Stimulated activated CD4-positive, alpha-beta T cell treated with anti-CD3 and anti-CD28 coated beads, Interleukin-4, amount 100 ng/mL, for 24 hours (primary cell): ENCODE measurements around the gene SAP25.
"Not testable (repeated sequence)": the region's sequence is repeated elsewhere in the genome, so short reads cannot be mapped to it uniquely, and the experiment has no call there.

Experiments used
- DNase-seq: peaks from one replicate; pipeline ENCODE4 v3.0.0-alpha.2; 2020

The SAP25 gene

DNA sequence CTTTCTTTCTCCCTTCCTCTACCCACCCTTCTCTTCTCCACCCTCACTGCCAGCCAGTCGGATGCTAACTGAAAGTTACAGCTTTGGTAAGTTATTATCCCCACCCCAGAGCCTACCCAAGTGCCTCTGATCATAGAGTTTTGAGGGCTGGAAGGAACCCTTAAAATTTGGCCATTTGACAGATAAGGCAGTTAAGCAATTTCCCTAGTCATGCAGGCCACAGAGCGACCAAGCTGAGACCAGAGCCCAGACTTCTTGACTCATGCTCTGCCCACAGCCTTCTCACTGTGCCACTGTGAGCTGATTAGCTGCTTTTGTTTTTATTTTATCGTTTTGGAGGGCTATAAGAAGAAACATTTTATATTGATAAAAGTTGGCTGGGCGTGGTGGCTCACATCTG lies 17.2 kb downstream of the SAP25 start:
- no peak for DNase-seq

DNA sequence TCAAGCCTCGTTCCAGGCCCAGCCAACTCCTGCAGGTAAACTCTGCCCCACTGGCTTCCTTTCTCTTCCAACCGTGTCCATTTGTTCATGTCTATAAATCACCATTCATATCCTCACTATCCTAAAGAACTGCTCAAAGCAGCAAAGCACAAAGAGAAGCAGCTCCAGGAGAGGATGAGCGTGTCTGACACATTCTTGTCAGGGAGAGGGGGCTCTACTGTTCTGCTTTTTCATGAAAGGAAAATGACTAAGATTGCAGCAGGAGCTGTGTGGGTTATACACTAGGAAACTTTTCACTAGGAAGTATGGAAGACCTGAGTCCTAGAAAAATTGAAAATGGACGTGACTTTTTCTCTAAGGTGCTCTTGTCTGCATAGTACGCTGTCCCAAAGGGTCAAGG lies 18.0 kb downstream of the SAP25 start:
- DNase-seq: no peak

DNA sequence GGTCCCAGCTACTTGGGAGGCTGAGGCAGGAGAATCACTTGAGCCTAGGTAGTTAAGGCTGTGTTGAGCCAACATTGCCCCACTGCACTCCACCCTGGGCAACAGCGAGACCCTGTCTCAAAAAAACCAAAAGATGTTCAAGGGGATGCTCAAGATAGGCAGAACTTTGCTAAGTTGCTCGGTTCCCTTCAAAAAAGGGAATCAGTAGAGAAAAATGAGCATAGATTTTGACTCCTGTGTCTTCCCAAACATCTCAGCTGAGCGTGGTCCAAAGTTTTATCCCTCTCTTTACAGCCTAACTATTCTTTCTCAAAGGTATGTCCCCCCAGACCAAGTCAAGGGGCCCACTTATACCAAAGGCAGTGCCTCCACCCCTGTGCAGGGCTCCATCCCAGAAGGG lies 20.7 kb downstream of the SAP25 start:
- DNase-seq: no peak

DNA sequence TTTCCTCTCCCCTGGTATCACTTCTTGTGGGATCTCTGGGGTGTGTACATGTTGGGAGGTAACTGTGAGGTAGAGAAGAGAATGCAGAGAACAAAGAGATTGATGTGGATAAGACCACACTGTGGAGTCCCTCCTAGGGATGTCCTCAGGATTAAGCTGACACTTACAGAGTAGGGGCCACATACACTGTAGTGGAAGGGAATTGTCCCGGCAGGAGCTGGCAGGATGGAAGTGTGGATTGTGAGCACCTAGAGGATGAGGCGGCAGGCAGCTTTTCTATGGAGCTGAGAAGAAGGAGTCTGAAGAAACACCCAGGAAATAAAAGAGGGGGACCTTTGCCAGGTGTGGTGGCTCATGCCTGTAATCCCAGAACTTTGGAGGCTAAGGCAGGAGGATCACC lies 21.2 kb downstream of the SAP25 start:
- no peak for DNase-seq

DNA sequence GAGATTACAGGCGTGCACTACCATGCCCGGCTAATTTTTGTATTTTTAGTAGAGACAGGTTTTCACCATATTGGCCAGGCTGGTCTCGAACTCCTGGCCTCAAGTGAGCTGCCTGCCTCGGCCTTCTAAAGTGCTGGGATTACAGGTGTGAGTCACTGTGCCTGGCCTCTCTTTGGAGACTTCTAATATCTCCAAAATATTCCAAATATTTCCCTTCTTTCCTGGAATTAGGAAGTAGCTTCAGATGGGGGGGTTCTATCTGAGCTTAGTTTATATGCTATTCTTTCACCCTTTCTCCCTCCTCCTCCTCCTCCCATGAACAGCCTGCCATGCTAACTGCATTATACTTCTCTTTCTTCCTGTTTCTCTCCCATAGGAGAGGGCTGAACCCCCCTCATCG lies 25.3 kb downstream of the SAP25 start:
- DNase-seq: not testable (repeated sequence)

DNA sequence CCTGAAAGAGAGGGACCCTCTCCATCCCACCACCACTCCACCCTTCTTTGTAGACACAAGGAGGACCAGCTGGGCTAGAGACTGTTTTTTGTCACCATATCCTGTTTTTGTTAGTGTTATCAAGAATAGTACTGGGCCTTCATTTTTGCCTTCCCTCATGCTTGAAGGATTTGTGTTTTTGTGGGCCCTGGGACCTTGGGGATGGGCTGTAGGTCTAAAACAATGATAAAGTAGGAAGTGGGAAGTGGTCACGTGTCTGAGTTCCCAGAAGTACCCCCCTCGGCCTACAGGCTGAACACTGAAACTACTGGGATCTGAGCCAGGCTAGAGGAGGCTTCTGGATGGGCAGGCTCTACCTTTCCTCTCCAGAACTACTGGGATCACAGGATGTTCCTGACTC lies 25.8 kb downstream of the SAP25 start:
- no peak for DNase-seq

DNA sequence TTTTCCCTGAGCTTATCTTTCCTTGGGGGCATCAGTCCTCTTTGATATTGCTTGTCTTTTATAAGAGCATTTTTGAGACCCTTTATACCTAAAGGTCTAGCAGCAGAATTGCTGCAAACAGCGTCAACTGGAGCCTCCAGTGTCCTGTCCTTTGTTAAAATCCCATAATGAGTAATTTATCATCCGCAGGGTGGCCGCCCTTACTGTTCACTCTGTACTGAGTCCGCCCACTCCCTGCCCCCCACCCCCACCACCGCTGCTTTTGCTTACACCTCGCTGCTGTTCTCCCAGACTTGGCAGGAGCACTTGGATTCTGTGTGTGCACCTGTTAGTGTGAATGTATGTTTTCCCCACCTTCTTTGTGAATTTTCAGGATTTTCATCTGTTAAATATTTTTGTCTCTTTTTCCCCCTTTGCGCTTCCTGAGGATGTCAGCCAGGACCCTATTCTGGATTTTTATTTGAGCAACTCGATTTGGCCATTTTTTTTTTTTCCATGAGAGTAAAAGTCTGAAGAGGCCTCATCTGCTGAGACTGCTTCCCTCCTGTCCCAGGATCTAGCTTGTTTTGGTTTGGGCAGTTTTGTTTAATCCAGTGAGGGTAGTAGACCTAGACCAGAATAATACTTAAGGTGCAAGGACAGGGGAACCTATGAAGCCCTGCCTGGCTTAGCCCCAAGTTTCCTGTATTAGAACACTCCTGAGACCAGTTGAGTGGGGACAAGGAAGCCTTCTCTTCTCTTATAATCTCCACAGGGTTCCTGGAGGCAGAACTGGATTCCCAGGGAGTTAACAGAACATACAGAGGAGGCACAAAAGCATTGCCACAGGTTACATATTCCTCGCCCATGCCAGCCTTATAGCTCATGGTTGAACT lies 26.5 kb downstream of the SAP25 start:
- no peak for DNase-seq

DNA sequence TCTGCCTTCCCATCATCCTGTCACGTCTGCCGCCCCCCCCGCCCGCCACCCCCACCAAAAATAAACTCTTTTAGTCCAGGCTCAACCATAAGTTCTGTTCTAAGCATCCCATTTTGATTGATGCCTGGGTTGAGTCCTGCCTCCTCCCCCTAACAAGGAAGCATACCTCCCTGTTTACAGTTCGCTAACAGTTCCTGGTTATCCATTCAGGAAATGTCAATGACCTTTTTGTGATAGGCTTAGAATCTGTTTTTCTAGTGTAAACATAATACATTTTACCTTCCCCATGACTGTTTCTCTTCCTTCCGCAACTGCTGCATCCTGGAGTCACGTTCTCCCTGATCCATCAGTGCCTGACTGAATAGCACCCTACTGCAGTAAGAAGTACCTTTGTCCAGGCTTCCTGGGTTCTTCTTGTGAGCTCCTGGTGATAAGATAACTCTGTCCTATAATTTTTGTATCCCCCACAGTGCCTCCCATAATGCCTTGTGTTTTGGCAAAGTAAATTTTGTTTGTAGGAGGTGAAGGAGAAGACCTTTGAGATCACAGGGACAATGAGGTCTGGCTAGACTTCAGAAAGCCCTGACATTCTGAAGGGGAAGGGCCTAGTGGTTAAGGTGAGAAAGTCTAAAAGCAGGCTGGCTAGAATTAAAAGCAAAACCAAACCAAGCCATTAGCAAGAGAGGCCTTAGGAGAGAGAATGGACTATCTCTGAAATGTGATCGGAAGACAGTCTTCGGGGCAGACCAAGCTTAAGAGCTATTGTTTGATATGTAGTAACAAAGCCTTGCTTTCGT lies 27.4 kb downstream of the SAP25 start:
- DNase-seq: no peak

DNA sequence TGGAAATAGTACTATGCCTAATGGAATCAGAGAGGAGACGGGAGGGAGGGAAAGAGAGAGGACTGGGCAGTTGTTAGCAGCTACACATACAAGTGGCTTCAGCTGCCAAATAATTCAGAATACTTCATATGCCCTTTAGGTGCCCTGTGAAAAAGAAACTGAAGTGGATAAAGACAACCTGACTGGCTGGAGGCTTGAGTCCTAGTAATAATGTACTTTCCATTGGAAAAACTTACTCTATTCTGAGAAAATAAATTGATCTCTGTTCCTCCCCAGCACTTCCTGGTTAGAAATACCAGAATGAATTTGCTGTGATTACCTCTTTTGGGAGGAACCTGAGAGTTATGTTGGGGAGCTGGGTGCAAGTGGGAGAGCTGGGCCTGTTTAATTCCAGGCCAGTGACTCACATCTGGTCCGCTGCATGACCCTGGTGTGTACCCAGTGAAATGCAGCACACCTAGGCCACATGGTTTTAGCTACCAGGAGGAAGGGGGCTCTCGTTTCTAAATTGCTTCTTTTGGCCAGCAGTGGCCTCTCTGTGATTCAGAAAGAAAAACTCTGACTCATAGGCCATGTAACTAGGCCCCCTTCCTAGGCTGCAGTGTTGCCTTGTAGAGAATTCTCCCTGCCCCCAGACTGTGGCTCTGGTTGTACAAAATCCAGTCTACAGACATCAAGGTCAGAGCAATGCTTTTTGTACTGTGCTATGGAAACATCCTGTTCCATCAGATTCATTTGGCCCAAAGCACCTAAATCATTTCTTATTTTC lies 28.2 kb downstream of the SAP25 start:
- DNase-seq: peak; percentile 71

DNA sequence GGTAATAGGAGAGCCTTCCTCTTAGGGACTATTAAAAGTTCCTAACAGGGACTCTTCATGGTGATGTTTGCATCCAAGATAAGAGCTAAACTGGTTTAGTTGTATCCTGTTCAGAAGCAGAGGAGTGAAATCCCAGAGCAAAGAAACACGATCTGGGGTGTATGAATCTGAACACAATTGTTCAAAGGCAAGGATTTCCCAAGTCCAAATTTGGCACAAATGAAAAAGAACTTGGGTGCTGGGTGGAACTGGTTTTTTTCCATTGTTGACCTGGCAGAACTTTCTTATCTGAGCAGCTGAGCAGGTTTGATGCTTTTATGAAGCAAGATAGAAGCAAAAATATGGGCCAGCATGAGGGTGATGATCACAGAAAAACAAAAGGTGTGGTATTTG lies 28.7 kb downstream of the SAP25 start:
- no peak for DNase-seq

DNA sequence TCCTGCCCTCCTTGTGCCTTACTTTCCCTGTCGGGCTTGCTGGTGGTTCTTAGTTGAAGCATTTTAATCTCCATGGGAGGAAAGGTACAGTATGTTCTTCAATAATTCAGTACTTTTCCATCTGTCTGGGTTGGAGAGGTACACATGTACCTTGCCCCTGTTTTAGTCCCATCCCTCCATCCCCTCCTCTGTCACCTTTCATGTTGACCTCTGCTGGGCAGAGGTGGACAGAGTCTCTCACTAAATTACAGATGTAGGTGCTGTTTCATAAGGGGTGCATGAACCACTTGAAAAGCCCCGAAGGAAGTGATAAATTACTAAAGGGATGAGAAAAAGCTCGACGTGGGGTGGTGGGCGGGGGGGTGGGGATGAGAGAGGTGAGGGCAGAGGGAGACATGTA lies 29.3 kb downstream of the SAP25 start:
- no peak for DNase-seq

DNA sequence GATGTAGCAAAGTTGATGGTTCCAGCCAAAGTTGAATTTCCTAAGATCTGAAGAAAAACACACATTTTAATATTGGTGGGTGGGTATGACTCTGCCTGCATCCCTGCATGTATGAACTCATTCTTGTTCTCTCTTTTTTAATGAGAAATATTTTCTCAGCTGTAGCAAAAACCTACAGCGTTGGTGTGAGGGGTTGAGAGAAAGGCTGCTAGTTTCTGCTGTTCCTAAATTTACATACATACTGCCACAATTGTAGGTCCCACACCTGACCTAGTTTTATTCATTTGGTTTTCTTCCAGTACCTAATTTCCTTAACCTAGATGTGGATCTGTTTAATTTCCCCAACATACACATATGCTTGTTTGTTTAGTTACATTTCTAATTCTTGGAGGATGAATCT lies 30.1 kb downstream of the SAP25 start:
- no peak for DNase-seq

DNA sequence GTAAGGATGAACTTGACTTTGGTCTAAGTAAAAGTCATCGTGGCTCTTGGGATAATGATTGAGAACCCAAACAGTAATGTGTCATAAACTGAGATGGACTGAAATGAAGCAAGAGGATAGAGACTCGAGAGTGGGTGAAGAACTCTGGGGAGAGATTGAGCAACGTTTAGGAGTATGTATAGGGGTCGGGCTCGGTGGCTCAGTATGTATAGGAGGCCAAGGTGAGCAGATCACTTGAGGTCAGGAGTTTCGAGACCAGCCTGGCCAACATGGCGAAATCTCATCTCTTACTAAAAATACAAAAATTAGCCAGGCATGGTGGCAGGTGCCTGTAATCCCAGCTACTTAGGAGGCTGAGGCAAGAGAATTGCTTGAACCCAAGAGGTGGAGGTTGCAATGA lies 32.4 kb downstream of the SAP25 start:
- DNase-seq: not testable (repeated sequence)

DNA sequence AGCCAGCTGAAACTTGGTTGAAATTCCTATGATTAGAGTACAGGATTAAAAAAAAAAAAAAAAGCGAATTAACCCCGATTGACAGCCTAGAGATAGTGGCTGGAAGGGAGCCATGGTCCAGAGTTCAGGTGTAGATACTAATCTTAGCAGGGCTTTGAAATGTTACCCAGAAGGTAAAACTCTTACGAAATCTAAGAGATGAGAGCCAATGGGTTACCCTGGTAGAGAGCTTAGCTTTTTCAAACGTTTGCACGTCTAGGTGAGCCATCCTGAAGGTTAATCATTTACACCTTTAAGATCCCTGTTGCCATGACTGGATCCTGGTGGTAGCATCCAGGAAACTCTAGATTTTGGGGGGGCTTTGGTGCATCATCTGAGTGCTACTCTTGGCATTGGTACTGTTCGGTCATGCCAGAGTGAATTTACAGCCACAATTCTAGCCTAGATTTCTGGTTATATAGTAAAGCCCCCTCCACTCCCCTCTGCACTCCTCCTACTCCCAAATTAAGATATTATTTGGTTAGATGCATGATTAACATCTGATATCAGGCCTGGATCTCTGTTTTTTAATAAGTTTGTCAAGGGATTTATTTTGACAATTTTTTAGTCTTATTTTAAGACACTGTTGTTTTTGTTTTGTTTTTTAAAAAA lies 33.5 kb downstream of the SAP25 start:
- DNase-seq: no peak

DNA sequence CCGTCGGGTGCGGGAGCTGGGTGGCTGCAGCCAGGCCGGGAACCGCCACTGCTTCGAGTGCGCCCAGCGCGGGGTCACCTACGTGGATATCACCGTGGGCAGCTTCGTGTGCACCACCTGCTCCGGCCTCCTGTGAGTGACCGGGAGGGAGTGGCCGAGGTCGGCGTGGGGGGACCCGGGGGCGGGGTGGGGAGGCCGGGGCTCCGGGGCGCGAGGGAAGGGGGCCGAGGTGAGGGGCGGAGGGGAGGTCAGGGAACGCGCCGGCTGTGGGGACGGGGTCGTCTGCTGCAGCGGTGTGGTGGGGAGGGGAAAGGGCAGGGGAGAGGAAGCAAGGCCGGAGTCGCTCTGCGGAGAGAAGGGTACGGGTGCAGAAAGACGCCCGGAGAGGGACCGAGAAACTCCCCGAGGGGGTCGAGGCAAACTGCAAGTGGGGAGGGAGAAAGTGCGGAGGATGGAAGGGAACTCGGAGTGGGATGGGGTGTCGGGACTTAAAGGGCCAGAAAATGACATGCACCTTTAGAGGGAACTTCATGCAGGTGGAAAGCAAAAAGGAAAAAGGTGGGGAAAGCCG lies 34.2 kb downstream of the SAP25 start:
- DNase-seq: no peak

DNA sequence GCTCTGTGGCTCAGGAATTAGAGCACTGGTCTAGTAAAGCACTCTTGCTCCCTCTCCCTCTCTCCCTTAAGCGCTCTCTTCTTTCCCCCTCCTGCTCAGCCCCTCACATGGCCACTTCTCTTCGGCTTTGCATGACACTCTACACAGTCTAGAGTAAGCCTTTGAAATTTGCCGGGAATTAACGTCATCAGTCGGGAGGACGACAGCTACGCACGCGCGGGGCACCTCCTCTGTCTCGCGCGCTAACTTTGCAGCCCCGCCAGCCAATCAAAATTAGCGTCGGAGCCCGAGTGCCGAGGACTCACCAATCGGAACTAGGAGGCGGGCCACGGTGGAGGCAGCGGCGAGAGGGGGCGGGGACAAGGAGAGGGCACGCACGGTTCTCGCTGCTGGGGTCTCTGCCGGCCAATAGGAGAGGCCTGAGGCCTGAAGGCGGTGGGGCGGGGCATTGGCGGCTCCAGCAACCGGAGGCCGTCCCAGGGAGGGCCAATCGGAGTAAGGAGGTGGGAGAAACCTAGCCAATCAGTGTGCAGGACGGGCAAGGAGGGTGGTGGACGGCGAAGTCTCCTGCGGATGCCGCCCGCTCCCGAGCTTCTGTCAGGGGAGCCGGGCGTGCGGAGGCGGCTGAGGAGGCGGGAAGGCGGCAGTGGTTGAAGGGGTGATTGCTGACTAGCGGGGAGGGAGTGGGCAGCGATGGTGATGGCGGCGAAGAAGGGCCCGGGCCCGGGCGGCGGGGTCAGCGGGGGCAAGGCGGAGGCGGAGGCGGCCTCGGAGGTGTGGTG lies 34.9 kb downstream of the SAP25 start, which contains the start of gene AGFG2:
Gene AGFG2, plus strand, starts transcription at position 550 of the 782 bp plus-strand sequence. Its CDS starts 144 bp downstream, at position 694.
- peak; percentile 100 for DNase-seq

DNA sequence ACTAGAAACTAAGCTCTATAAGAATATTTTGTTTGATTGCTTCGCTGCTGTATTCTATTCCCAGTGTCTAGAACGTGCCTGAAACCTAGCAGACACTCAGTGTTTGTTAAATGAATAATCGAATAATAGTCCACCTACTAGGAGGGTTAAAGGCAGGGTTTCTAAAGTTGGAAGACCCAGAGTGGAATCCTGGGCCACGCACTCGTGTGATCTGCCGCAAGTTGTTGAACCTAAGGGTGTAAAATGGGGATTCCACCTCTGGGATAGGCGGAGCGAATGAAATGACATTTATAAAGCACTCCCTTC lies 35.4 kb downstream of the SAP25 start:
- DNase-seq: no peak

DNA sequence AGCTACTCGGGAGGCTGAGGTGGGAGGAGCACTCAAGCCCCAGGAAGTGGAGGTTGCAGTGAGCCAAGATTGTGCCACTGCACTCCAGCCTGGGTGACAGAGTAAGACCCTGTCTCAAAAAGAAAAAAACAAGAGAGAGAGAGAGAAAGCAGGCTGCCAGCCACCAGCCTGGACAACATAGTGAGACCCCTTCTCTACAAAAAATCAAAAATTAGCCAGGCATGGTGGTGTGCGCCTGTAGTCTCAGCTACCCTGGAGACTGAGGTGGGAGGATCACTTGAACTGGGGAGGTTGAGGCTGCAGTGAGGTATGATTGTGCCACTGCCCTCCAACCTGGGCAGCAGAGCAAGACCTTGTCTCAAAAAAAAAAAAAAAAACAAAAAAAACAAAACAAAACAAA lies 37.0 kb downstream of the SAP25 start:
- not testable (repeated sequence) for DNase-seq

DNA sequence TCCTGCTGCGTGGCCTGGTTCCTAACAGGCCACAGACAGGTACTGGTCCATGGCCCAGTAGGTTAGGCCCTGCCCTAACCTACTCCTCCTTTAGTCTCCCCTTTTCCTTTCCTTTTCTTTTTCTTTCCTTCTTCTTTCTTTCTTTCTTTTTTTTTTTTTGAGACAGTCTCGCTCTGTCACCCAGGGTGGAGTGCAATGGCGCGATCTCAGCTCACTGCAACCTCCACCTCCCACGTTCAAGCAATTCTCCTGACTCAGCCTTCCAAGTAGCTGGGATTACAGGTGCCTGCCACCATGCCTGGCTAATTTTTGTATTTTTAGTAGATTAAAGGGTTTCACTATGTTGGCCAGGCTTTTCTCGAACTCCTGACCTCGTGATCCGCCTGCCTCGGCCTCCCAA lies 37.7 kb downstream of the SAP25 start:
- not testable (repeated sequence) for DNase-seq

DNA sequence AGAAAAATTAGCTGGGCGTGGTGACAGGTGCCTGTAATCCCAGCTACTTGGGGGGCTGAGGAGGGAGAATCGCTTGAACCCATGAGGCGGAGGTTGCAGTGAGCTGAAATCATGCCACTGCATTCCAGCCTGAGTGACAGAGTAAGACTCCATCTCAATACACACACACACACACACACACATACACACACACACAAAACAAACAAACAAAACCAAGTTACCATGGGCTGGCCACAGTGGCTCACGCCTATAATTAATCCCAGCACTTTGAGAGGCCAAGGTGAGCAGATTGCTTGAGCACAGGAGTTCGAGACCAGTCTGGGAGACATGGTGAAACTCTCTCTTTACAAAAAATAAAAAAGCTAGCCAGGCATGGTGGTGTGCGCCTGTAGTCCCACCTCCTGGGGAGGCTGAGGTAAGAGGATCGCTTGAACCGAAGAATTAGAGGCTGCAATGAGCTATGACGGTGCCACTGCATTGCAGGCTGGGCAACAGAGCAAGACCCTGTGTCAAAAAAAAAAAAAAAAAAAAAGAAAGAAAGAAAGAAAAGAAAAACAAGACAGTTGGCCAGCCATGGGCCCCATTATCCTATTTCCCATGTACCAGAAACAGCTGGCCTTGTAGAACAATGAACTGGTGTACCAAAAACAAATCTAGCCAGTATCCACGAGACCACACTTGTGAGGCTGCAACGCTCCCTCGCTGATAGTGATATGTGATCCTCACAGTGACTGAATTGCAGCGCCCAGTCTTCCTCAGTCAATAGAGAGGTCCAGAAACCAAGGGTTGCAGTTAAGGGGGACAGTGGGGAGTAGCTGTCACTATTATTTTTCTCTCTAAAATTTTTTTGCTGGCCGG lies 41.3 kb downstream of the SAP25 start:
- DNase-seq: no peak
